K562 (cell line): ENCODE measurements around the gene IRF2BP2. TPM values are rescaled to one million over a fixed set of nuclear protein-coding genes. Genes with fewer than 3 reads are reported as not detected.

Source experiments
- ATAC-seq: fragments of 200-7000 bp; cut with Tn5 transposase; 3 replicates; pipeline ENCODE4 v1.9.1; 2020; ENCODE audit warnings: moderate library complexity
- BruUV-seq: library from RNA; stranded (reverse); fragments of 400-500 nt; replicated peaks from 2 replicates; lab custom pipeline; 2021; lab: Mats Ljungman, UMichigan
- CTCF ChIA-PET: fragments of 300-600 bp; formaldehyde crosslinking; extraction: SDS; loops from one replicate; lab custom pipeline; 2021; ENCODE audit warnings: low intra/inter-chr PET ratio; lab: Yijun Ruan, JAX
- POLR2A ChIA-PET: fragments of 300-600, 350-650 bp; sonication (Branson Sonifier 250); formaldehyde crosslinking; extraction: SDS; loops from one replicate; lab custom pipeline; 2021; ENCODE audit warnings: antibody characterized with exemption, inconsistent platforms; lab: Yijun Ruan, JAX
- DNase-seq, 4 experiments: peaks; one replicate each; pipeline versions ENCODE4 v3.0.0 to v3.0.0-alpha.2; 2011 to 2018; ENCODE audit warnings: low spot score in 3 of 4, mixed read lengths in 3 of 4; ENCODE audit errors: extremely low read depth in 1 of 4
- FAIRE-seq: peaks from 2 replicates; lab custom pipeline; 2011; peaks lifted over from hg19 to GRCh38; lab: Jason Lieb, UNC
- H2AFZ ChIP-seq: 2 replicates; pipeline ENCODE4 v1.6.0; 2011; ENCODE audit warnings: low read depth, low read length, control low read depth, inconsistent platforms
- H3K27ac ChIP-seq: fragments of 200-600 bp; 3 replicates; pipeline ENCODE4 v1.8.0; 2011; ENCODE audit warnings: low read depth, mild to moderate bottlenecking, control low read depth, inconsistent platforms, low read length, moderate library complexity, mixed read lengths; ENCODE audit errors: extremely low read depth
- H3K27me3 ChIP-seq, 2 experiments: fragments of 300-600 bp in 1 of 2; 2 replicates in 1 of 2; 3 replicates in 1 of 2; pipeline versions ENCODE4 v1.6.0 to v1.8.0; 2011; ENCODE audit warnings: inconsistent platforms in 2 of 2, low read length in 2 of 2, mild to moderate bottlenecking in 1 of 2, mixed read lengths in 1 of 2, moderate library complexity in 1 of 2; ENCODE audit not compliant: control insufficient read depth in 2 of 2, insufficient read depth in 2 of 2
- H3K36me3 ChIP-seq: fragments of 300-600 bp; 3 replicates; pipeline ENCODE4 v1.8.0; 2011; ENCODE audit warnings: mild to moderate bottlenecking, low read length, inconsistent platforms; ENCODE audit not compliant: control insufficient read depth, insufficient read depth
- H3K4me1 ChIP-seq, 2 experiments: fragments of 200-600 bp in 1 of 2; replicated peaks in 1 of 2; 2 replicates in 1 of 2; 3 replicates in 1 of 2; pipeline versions ENCODE4 v1.5.1 to v1.8.0; 2011; ENCODE audit warnings: inconsistent platforms in 2 of 2, low read length in 2 of 2, mild to moderate bottlenecking in 1 of 2, mixed read lengths in 1 of 2, moderate library complexity in 1 of 2; ENCODE audit not compliant: control insufficient read depth in 2 of 2, insufficient read depth in 2 of 2
- H3K4me2 ChIP-seq: 2 replicates; pipeline ENCODE4 v1.6.1; 2011; ENCODE audit warnings: low read length, control low read depth, inconsistent platforms, mixed read lengths; ENCODE audit not compliant: insufficient read depth
- H3K4me3 ChIP-seq: fragments of 200-600 bp; sonication (generic), shearing (Covaris generic); 2 replicates; pipeline ENCODE4 v1.5.1; 2016; ENCODE audit warnings: control low read depth, inconsistent platforms
- H3K79me2 ChIP-seq: fragments of 200-600 bp; 3 replicates; pipeline ENCODE4 v1.8.0; 2011; ENCODE audit warnings: low read length, inconsistent platforms; ENCODE audit not compliant: control insufficient read depth, insufficient read depth
- H3K9ac ChIP-seq, 2 experiments: 2 replicates each; pipeline versions ENCODE4 v1.6.0 to v1.6.1; 2011; ENCODE audit warnings: low read depth in 2 of 2, low read length in 2 of 2, control low read depth in 1 of 2, inconsistent platforms in 1 of 2, mild to moderate bottlenecking in 1 of 2, mixed read lengths in 1 of 2; ENCODE audit not compliant: insufficient read depth in 1 of 2
- H3K9me1 ChIP-seq: one replicate; pipeline ENCODE4 v1.6.0; 2011; ENCODE audit warnings: inconsistent platforms, mild to moderate bottlenecking, low read length, moderate library complexity; ENCODE audit not compliant: control insufficient read depth, insufficient read depth
- H3K9me3 ChIP-seq: replicated peaks from 2 replicates; pipeline ENCODE4 v1.5.1; 2011; ENCODE audit warnings: low read depth, low read length, inconsistent platforms; ENCODE audit not compliant: control insufficient read depth, insufficient read depth
- H4K20me1 ChIP-seq: replicated peaks from 2 replicates; pipeline ENCODE4 v1.6.1; 2011; ENCODE audit warnings: low read length, inconsistent platforms, mixed read lengths; ENCODE audit not compliant: control insufficient read depth, insufficient read depth
- ASH1L ChIP-seq: fragments of 450-650 bp; IDR thresholded peaks from 2 replicates; pipeline ENCODE4 v1.6.1; 2018; ENCODE audit warnings: borderline replicate concordance, mild to moderate bottlenecking, low read depth; ENCODE audit not compliant: partially characterized antibody
- CEBPB ChIP-seq: fragments of 450-650 bp; IDR thresholded peaks from 2 replicates; pipeline ENCODE4 v1.6.1; 2016; ENCODE audit warnings: missing genetic modification characterization, missing compliant biosample characterization
- CEBPG ChIP-seq, 3 experiments: fragments of 200-800 bp in 1 of 3; sonication (Bioruptor generic) in 1 of 3; sonication (generic) in 1 of 3; formaldehyde crosslinking in 1 of 3; IDR thresholded peaks in 2 of 3; conservative IDR thresholded peaks in 1 of 3; 2 replicates each; pipeline versions ENCODE4 v1.6.1 to v1.8.0; 2016 to 2022; ENCODE audit warnings: missing compliant biosample characterization in 2 of 3, missing genetic modification characterization in 2 of 3, mild to moderate bottlenecking in 1 of 3, missing genetic modification reagents in 1 of 3
- DIDO1 ChIP-seq: fragments of 450-650 bp; IDR thresholded peaks from 2 replicates; pipeline ENCODE4 v1.6.1; 2016; ENCODE audit warnings: low read depth, missing biosample characterization, missing genetic modification characterization
- RNF219 ChIP-seq: fragments of 250-450 bp; sonication (Bioruptor Pico); IDR thresholded peaks from 2 replicates; pipeline ENCODE4 v1.5.0; 2022; ENCODE audit warnings: mild to moderate bottlenecking
- WGBS: fragments of 100-300 bp; shearing (Covaris generic); methylation state at CpG from one replicate; pipeline ENCODE4 v1.1.6; 2016; ENCODE audit warnings: low coverage, mixed read lengths; ENCODE audit not compliant: insufficient coverage; ENCODE audit errors: missing lambda C conversion rate; 5-methylcytosine and 5-hydroxymethylcytosine counted together
- in situ Hi-C: fragments of 300-500 bp; cut with MboI; formaldehyde crosslinking; loops from 4 replicates; pipeline ENCODE4 v1.15.0; 2018; ENCODE audit warnings: inconsistent platforms, mixed read lengths
- intact Hi-C: fragments of 100-400 bp; cut with micrococcal nuclease; formaldehyde crosslinking; loops from 2 replicates; pipeline ENCODE4 v1.14.2; 2022
- polyA plus RNA-seq, 8 experiments: library from polyadenylated mRNA; depleted of rRNA in 4 of 8; stranded (reverse) in 5 of 8; unstranded in 3 of 8; fragments of >200 nt; fragmentation: Nextera tagmentation in 2 of 8; fragmentation: Illumina TruSeq in 1 of 8; extraction: Ambion mirVana in 2 of 8; extraction: Trizol in 1 of 8; gene quantifications; 2 replicates each; pipeline versions ENCODE4 v1.2.1 to v1.2.3, GENCODE V29; 2011 to 2014; ENCODE audit warnings: inconsistent platforms in 1 of 8, missing spikeins in 1 of 8
- total RNA-seq, 7 experiments: library from RNA; depleted of rRNA in 6 of 7; stranded (reverse); fragments of >200 nt in 6 of 7; fragmentation: Illumina TruSeq in 2 of 7; extraction: Trizol in 2 of 7; gene quantifications; 2 replicates each; pipeline versions ENCODE4 v1.2.1 to v1.2.3, GENCODE V29; 2011 to 2021; ENCODE audit warnings: low replicate concordance in 1 of 7
- TF ChIP-seq, protein P1 (sequence below): sonication (generic); formaldehyde crosslinking; IDR thresholded peaks from 2 replicates; pipeline ENCODE4 v1.8.0; 2022; ENCODE audit warnings: mild to moderate bottlenecking, missing genetic modification reagents

Gene IRF2BP2
- total and polyA plus RNA-seq, 9 of the 15 experiments (the other 6 are each of a cell fraction or from before 2014, with no cell fraction given), result 7.7 to 68.6 (median 22.1) TPM

- H2AFZ ChIP-seq, result no peak overlapping the region
- H3K27me3 ChIP-seq, result no peaks in the 10 kb centered on the region
- ChIA-PET CTCF (no interaction called here), POLR2A (interaction anchor here (0.6 to 0.9 kb wide), 2 partner anchors 17 to 21 kb away, joined by 4 read pairs; no protein-coding TSS in a partner anchor)
- no peaks in the 10 kb centered on the region for H3K9me1 ChIP-seq
- TF ChIP-seq DIDO1 (no peak), CEBPG (CRISPR knock-in tag; IDR thresholded peaks at IDR 0.05) (no peak), CEBPG (tag; conservative IDR thresholded peaks at IDR 0.05 in 1 of 2, IDR thresholded peaks at IDR 0.05 in 1 of 2) (0 out of 4 replicates have a peak, but pooled peaks of 1 of the 2 experiments have one; percentile 20), CEBPB (tag) (0 out of 2 replicates have a peak, but pooled peaks have one; percentile 37)
- DNase-seq (no peak), ATAC-seq (no peak), FAIRE-seq (no peak)
- no peaks in the 10 kb centered on the region for H3K79me2 ChIP-seq
- peaks cover 6 to 17% of the 10 kb centered on the region in 2 experiments for H3K4me1 ChIP-seq
- no peaks in the 10 kb centered on the region for H3K36me3 ChIP-seq
- H4K20me1 ChIP-seq, result no peaks in the 10 kb centered on the region
- in situ Hi-C loops, result no loop called here
- no TSS peak for BruUV-seq
- no peak overlapping the region for H3K4me2 ChIP-seq
- no peak overlapping the region for H3K4me3 ChIP-seq
- H3K27ac ChIP-seq, result no peak overlapping the region
- no peak overlapping the region for H3K9ac ChIP-seq
- intact Hi-C loops, result no loop called here
- H3K9me3 ChIP-seq, result no peaks in the 10 kb centered on the region
- 45% methylated on average over 4 of the region's 4 CpGs for WGBS
Observed at GRCh38 chr1:234588386-234588785, 21.6 kb downstream of the IRF2BP2 start.

GRCh38 chr1:234586892-234587485 is 23.0 kb downstream of the IRF2BP2 start:
- Histone ChIP-seq H3K4me3 (no peak overlapping the region), H3K27ac (no peak overlapping the region), H3K36me3 (no peaks in the 10 kb centered on the region), H4K20me1 (no peaks in the 10 kb centered on the region), H3K79me2 (no peaks in the 10 kb centered on the region), H3K9me1 (no peaks in the 10 kb centered on the region), H3K4me2 (no peak overlapping the region), H2AFZ (no peak overlapping the region), H3K9me3 (no peaks in the 10 kb centered on the region), H3K9ac (no peak overlapping the region), H3K4me1 (peaks cover 10 to 30% of the 10 kb centered on the region in 2 experiments), H3K27me3 (no peaks in the 10 kb centered on the region)
- DNase-seq, result no peak
- 72% methylated on average over 12 of the region's 12 CpGs for WGBS
- ATAC-seq, result no peak
- TF ChIP-seq ASH1L, result no peak
- TF ChIP-seq RNF219 (CRISPR knock-in tag), result no peak
- TF ChIP-seq, protein P1, sequence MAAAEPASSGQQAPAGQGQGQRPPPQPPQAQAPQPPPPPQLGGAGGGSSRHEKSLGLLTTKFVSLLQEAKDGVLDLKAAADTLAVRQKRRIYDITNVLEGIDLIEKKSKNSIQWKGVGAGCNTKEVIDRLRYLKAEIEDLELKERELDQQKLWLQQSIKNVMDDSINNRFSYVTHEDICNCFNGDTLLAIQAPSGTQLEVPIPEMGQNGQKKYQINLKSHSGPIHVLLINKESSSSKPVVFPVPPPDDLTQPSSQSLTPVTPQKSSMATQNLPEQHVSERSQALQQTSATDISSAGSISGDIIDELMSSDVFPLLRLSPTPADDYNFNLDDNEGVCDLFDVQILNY (CRISPR knock-in tag), result no peak
- no TSS peak for BruUV-seq
- POLR2A ChIA-PET, result interaction anchor here (0.7 kb wide), 1 partner anchor 429 kb away, joined by 3 read pairs; no protein-coding TSS in a partner anchor
- CTCF ChIA-PET, result no interaction called here
- in situ Hi-C loops, result no loop called here
- intact Hi-C loops, result no loop called here
- no peak for FAIRE-seq
